HUES6 (cell line): Measurements from ENCODE around the gene PEPD.
"Not testable (repeated sequence)": the region's sequence is repeated elsewhere in the genome, so short reads cannot be mapped to it uniquely, and the experiment has no call there.

Source experiments
- H3K27ac ChIP-seq: 2 replicates; pipeline ENCODE4 v1.7.0; 2013; ENCODE audit warnings: low read depth, mild to moderate bottlenecking, low read length, inconsistent platforms
- H3K27me3 ChIP-seq: 2 replicates; pipeline ENCODE4 v1.6.1; 2013; ENCODE audit warnings: low read length; ENCODE audit not compliant: control insufficient read depth, insufficient read depth
- H3K36me3 ChIP-seq: 2 replicates; pipeline ENCODE4 v1.6.1; 2013; ENCODE audit warnings: low read length; ENCODE audit not compliant: control insufficient read depth, insufficient read depth
- H3K4me1 ChIP-seq: 2 replicates; pipeline ENCODE4 v1.6.1; 2013; ENCODE audit warnings: low read length; ENCODE audit not compliant: control insufficient read depth, insufficient read depth
- H3K4me3 ChIP-seq: 2 replicates; pipeline ENCODE4 v1.5.1; 2013; ENCODE audit warnings: low read depth, low read length
- H3K9ac ChIP-seq: one replicate; pipeline ENCODE4 v1.6.1; 2013; ENCODE audit warnings: mild to moderate bottlenecking, low read length
- H3K9me3 ChIP-seq: 2 replicates; pipeline ENCODE4 v1.6.1; 2013; ENCODE audit warnings: low read depth, low read length; ENCODE audit not compliant: control insufficient read depth, insufficient read depth

Gene PEPD

DNA sequence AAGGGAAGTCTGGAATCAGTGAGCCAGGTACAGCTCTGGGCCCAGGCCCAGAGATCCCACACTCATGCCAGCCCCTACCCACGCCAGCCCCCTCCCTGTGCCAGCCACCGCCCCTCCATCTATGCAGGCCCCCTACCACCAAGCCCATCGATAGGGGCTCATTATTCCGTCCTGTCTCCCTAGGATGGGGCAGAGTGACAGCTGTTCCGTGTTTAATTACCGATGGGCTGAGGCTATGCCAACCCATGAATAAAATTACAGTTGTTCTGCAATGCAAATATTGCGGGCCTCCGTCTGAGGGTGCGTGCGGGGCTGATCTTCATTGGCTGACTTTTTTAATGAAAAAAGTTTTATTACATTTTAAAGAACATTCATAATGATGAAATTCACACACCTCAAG is 35.6 kb upstream of the PEPD start:
- Histone ChIP-seq H3K27ac (no peak overlapping the region), H3K9ac (no peak overlapping the region), H3K4me1 (0 out of 2 replicates have a peak, but pooled peaks cover 6% of the 10 kb centered on the region), H3K4me3 (no peak overlapping the region), H3K9me3 (no peaks in the 10 kb centered on the region), H3K36me3 (no peaks in the 10 kb centered on the region), H3K27me3 (no peaks in the 10 kb centered on the region)

DNA sequence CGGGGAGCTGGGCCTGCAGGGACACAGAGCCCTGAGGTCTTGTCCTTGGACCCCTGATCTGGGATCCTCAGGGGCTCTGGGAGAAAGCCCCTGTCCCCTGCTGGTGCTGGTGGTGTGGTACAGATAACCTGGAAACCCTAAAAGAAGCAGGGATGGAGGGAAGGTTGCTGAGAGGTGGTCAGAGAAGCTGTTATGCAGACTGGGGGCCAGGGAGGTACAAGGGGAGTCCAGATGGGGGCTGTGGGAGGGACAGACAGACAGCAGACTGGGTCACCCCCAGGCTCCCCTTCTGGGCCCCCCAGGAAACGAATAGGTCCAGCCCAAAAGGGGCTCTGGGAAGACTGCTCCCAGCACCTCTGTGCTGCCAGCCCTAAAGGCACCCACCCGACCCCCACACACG is 34.7 kb upstream of the PEPD start:
- Histone ChIP-seq H3K27ac (no peak overlapping the region), H3K9ac (no peak overlapping the region), H3K27me3 (no peaks in the 10 kb centered on the region), H3K4me1 (0 out of 2 replicates have a peak, but pooled peaks cover 6% of the 10 kb centered on the region), H3K9me3 (no peaks in the 10 kb centered on the region), H3K36me3 (no peaks in the 10 kb centered on the region), H3K4me3 (no peak overlapping the region)

DNA sequence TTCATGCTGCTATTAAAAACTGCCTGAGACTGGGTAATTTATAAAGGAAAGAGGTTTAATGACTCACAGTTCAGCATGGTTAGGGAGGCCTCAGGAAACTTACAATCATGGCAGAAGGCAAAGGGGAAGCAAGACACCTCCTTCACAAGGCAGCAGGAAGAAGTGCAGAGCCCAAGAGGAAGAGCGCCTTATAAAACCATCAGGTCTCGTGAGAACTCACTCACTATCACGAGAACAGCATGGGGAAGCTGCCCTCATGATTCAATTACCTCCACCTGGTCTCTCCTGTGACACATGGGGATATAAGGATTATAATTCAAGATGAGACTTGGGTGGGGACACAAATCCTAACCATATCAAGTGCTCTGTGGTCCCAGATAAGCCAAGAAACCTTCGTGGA is 34.1 kb upstream of the PEPD start:
- not testable (repeated sequence) for H3K9me3 ChIP-seq, H3K36me3 ChIP-seq, H3K27me3 ChIP-seq, H3K4me3 ChIP-seq, H3K27ac ChIP-seq, H3K9ac ChIP-seq, H3K4me1 ChIP-seq

DNA sequence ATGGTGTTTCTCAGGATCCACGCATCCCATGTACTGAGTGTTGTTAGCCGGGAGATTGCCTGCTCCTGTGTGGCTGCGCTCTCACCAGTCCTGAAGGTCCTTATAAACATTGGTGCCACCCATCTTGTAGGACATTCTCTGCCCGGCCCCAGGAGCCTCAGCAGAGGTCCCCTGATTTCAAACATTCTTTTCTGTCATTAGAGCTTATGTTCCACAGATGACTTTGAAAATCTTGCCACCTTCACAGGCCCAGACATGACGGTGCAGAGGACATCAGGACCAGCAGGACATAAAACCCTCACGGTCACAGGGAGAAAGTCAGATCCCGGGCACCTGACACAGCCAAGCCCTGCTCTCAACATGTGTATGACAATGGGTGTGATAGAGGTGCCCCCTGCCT is 33.2 kb upstream of the PEPD start:
- Histone ChIP-seq H3K4me3 (no peak overlapping the region), H3K27me3 (no peaks in the 10 kb centered on the region), H3K4me1 (0 out of 2 replicates have a peak, but pooled peaks cover 6% of the 10 kb centered on the region), H3K36me3 (no peaks in the 10 kb centered on the region), H3K9ac (no peak overlapping the region), H3K9me3 (no peaks in the 10 kb centered on the region), H3K27ac (no peak overlapping the region)

DNA sequence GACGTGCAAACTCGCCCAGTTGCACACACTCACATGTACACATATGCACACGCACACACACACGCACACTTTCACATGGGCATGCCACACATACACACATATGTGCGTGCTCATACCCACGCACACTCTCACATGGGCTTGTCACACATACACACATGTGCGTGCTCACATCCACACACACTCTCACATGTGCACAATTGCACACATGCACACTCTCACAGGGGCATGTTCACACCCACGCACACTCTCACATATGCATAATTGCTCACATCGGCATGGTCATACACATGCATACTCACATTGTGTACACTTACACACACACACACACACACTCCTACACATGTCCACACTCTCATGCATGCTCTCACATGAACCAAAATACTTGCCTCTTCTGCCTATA is 32.8 kb upstream of the PEPD start:
- H3K27ac ChIP-seq = no peak overlapping the region
- no peak overlapping the region for H3K9ac ChIP-seq
- no peaks in the 10 kb centered on the region for H3K9me3 ChIP-seq
- 0 out of 2 replicates have a peak, but pooled peaks cover 6% of the 10 kb centered on the region for H3K4me1 ChIP-seq
- H3K36me3 ChIP-seq = no peaks in the 10 kb centered on the region
- H3K4me3 ChIP-seq = no peak overlapping the region
- no peaks in the 10 kb centered on the region for H3K27me3 ChIP-seq

DNA sequence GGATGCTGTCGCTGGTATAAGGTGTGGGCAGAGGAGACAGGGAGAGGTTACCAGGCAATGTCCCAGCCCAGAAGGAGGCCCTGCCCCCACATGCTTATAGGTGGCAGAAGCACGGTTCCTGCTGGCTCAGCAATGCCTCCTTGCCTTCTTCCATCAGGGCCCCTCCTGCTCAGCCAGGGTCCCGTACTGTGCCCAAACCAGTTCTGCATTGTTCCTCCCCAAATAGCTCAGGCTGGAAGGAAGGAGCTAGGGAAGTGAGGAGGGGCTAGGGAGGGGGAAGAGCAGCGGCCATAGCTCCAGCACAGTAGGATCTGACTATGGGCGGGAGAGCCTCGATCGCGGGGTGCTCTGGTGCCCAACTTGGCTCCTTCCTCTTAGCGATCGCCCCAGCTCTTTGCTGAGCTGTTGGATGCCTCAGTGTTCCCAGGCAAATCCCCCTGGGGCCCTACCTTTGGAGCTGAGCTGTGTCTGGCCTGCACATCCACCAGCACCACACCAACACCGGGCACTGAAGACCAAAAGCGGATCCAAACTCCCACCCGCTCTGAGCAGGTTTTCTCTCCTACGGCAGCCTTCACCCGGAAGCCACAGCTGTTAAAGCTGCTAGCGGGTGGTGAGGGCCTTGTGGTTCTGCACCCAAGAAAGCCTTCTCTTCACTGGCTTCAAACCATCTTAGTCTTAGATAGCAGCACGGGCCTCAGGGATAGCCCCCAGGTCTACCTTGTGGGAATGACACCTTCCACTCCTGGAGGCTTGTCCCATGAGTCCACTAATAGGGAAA is 32.1 kb upstream of the PEPD start:
- no peaks in the 10 kb centered on the region for H3K36me3 ChIP-seq
- peaks cover 10% of the 10 kb centered on the region; the same call in 1 of the 2 replicates for H3K4me1 ChIP-seq
- H3K4me3 ChIP-seq = no peak overlapping the region
- no peaks in the 10 kb centered on the region for H3K9me3 ChIP-seq
- H3K9ac ChIP-seq = no peak overlapping the region
- no peaks in the 10 kb centered on the region for H3K27me3 ChIP-seq
- H3K27ac ChIP-seq = no peak overlapping the region

DNA sequence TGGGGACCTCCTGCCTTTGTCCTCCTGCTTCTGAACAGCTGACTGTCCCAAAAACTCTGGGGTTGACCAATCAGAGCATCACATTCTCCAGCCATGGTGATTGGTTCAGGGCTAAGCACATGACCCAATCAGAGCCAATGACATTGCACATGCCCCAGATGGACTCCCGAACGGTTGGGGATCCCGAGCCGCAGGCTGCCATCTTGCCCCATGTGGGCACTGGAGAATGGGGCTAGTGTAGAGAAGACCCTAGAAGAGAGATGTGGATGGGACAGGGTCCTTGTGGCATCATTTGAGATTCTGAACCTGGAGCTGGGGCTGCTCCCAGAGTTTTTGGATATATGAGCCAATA is 31.3 kb upstream of the PEPD start:
- no peaks in the 10 kb centered on the region for H3K9me3 ChIP-seq
- no peaks in the 10 kb centered on the region for H3K27me3 ChIP-seq
- H3K9ac ChIP-seq = no peak overlapping the region
- H3K27ac ChIP-seq = no peak overlapping the region
- H3K36me3 ChIP-seq = no peaks in the 10 kb centered on the region
- H3K4me3 ChIP-seq = no peak overlapping the region
- H3K4me1 ChIP-seq = peaks cover 10% of the 10 kb centered on the region; the same call in 1 of the 2 replicates

DNA sequence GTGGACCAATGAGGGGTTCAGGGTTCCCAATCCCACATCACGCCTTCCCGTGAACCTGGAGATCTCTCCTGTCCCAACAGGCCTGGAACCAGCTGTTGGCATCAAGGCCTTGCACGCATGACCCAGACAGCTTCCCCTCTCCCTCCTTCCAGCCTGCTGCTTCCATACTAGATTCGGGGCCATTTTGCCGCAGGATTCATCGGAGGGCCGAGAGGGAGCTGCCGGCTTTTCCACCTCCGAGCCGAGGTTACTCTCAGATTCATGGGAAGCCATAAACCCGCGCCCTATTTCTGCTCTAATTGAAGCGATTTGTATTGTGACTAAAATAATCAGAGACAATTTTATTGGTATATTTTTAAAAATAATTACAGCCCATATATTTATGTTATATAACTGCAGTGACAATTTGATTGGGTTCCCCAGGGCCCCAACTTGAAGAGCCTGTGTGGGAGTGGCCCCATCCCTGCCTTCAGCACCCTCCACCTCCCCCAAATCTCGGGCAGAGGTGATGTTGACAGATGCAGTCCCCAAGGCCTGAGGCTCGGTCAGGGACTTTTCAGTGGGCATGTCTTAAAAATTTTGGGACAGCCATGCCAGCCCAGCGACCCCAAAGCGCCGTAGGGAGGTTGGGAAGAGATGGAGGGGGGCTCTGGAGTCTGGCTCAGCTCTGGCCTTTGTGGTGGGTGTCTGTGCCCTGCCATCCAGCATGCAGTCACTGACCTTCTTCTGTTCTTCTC is 30.8 kb upstream of the PEPD start:
- no peak overlapping the region for H3K27ac ChIP-seq
- no peaks in the 10 kb centered on the region for H3K9me3 ChIP-seq
- H3K9ac ChIP-seq = no peak overlapping the region
- no peaks in the 10 kb centered on the region for H3K36me3 ChIP-seq
- H3K27me3 ChIP-seq = no peaks in the 10 kb centered on the region
- peaks cover 10% of the 10 kb centered on the region; the same call in 1 of the 2 replicates for H3K4me1 ChIP-seq
- no peak overlapping the region for H3K4me3 ChIP-seq

DNA sequence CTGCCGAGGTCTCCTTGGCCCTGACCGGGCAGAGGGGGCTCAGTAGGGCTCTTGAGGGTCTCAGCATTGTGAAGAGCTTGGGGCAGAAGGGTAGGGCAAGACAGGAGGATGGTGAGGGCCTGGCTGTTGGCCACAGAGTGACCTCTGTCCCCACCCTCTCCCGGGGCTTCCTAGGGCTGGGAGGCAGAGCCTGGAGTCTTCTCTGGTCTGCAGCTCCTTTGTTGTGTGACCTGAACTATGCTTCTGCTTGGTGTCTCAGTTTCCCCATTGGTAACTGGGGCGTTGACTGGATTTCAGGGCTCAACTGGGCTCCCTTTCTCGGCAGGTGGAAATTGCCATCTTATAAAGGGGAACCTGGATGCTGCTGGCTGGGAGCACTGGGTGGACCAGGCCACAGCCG is 30.1 kb upstream of the PEPD start:
- H3K27me3 ChIP-seq = no peaks in the 10 kb centered on the region
- no peak overlapping the region for H3K9ac ChIP-seq
- H3K9me3 ChIP-seq = no peaks in the 10 kb centered on the region
- H3K36me3 ChIP-seq = no peaks in the 10 kb centered on the region
- no peak overlapping the region for H3K27ac ChIP-seq
- peaks cover 10% of the 10 kb centered on the region; the same call in 1 of the 2 replicates for H3K4me1 ChIP-seq
- H3K4me3 ChIP-seq = no peak overlapping the region

DNA sequence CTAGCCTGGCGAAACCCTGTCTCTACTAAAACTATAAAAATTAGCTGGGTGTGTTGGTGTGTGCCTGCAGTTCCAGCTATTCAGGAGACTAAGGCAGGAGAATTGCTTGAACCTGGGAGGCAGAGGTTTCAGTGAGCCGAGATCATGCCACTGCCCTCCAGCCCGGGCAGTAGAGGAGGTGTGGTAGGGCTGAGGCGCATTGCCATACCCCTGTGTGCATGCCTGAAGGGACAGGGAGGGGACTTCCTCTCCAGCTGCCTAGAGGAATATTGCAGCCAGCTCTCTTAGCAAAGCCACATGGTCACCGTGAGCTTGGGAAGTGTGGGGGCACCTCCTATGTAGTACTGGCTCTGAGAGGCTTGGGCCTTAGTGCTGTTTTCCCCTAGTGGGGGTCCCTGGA is 29.2 kb upstream of the PEPD start:
- Histone ChIP-seq H3K4me1 (peaks cover 10% of the 10 kb centered on the region; the same call in 1 of the 2 replicates), H3K36me3 (no peaks in the 10 kb centered on the region), H3K4me3 (no peak overlapping the region), H3K27ac (no peak overlapping the region), H3K9ac (no peak overlapping the region), H3K27me3 (no peaks in the 10 kb centered on the region), H3K9me3 (no peaks in the 10 kb centered on the region)

DNA sequence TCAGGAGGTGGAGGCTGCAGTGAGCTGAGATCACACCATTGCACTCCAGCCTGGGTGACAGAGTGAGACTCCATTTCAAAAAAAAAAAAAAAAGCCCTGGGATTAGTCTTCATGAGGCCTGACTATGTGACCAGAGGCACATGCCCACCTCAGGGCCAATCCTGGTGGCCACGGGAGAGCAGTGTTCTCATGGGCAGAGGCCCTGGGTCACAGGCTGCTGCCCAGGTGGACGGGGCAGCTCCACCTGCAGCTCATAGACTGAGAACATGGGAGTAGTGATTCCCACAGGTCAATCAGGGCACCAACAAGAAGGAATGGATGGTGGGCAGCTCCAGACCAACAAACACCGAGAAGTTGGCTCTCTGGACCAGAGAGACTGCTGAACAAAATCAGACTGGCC is 26.1 kb upstream of the PEPD start:
- no peak overlapping the region for H3K4me3 ChIP-seq
- no peak overlapping the region for H3K27ac ChIP-seq
- H3K27me3 ChIP-seq = no peaks in the 10 kb centered on the region
- H3K36me3 ChIP-seq = no peaks in the 10 kb centered on the region
- H3K9me3 ChIP-seq = no peaks in the 10 kb centered on the region
- H3K4me1 ChIP-seq = peaks cover 5% of the 10 kb centered on the region; the same call in 1 of the 2 replicates
- H3K9ac ChIP-seq = no peak overlapping the region
